GM18519 (cell line): ENCODE data around the gene MTG1.
A peak's percentile ranks its signal among the peaks of the same experiment; 100 is the strongest.

Experiments
- ATAC-seq: cut with Tn5 transposase; IDR thresholded peaks from one replicate; pipeline ENCODE4 v1.9.1; 2021; ENCODE audit warnings: mild to moderate bottlenecking, moderate library complexity; ENCODE audit not compliant: unreplicated experiment, low FRiP score

MTG1 gene

GRCh38 chr10:133394064-133394663 lies at the start of gene MTG1:
MTG1 (plus strand) TSS chr10:133394157; CDS start chr10:133394221, 64 bp downstream.
- ATAC-seq: peak; percentile 48

- ATAC-seq: no peak
Measured at GRCh38 chr10:133344236-133344635, 49.7 kb upstream of the MTG1 start.

GRCh38 chr10:133346413-133346812 lies 47.5 kb upstream of the MTG1 start:
- no peak for ATAC-seq

GRCh38 chr10:133347710-133348517 lies 46.0 kb upstream of the MTG1 start:
- no peak for ATAC-seq

- no peak for ATAC-seq
Measured at GRCh38 chr10:133349160-133349568, 44.8 kb upstream of the MTG1 start.

GRCh38 chr10:133349577-133350011 lies 44.4 kb upstream of the MTG1 start:
- ATAC-seq: no peak

- no peak for ATAC-seq
Measured at GRCh38 chr10:133350283-133350949, 43.5 kb upstream of the MTG1 start.

- no peak for ATAC-seq
Measured at GRCh38 chr10:133350950-133351329, 43.0 kb upstream of the MTG1 start.

GRCh38 chr10:133351408-133352318 lies 42.3 kb upstream of the MTG1 start:
- ATAC-seq: no peak

GRCh38 chr10:133353202-133353959 lies 40.6 kb upstream of the MTG1 start:
- no peak for ATAC-seq

- no peak for ATAC-seq
Measured at GRCh38 chr10:133353988-133354605, 39.9 kb upstream of the MTG1 start.

- no peak for ATAC-seq
Measured at GRCh38 chr10:133354672-133355240, 39.2 kb upstream of the MTG1 start.

GRCh38 chr10:133355266-133355665 lies 38.7 kb upstream of the MTG1 start:
- no peak for ATAC-seq

GRCh38 chr10:133355991-133356390 lies 38.0 kb upstream of the MTG1 start:
- no peak for ATAC-seq

GRCh38 chr10:133356549-133357284 lies 37.2 kb upstream of the MTG1 start:
- ATAC-seq: no peak

GRCh38 chr10:133357285-133358161 lies 36.4 kb upstream of the MTG1 start, which contains the start of gene FUOM:
FUOM (minus strand) TSS chr10:133358019; CDS start chr10:133358007, 12 bp downstream.
- ATAC-seq: peak; percentile 59
